Thyroid gland (tissue), 4 donors: Measurements from ENCODE around the gene KANSL1.

Experiments used
- CTCF ChIP-seq, 6 experiments: fragments of 200-600 bp in 3 of 6; fragments of 450-650 bp in 3 of 6; sonication (generic) in 3 of 6; IDR thresholded peaks; one replicate each; pipeline ENCODE4 v1.5.1; 2016 to 2019; ENCODE audit warnings: antibody characterized with exemption in 6 of 6, mild to moderate bottlenecking in 2 of 6, inconsistent platforms in 1 of 6, moderate library complexity in 1 of 6
- POLR2A ChIP-seq, 2 donors: fragments of 450-650 bp; IDR thresholded peaks; one replicate each; pipeline ENCODE4 v1.6.1; 2017; ENCODE audit warnings: antibody characterized with exemption in 2 of 2, mild to moderate bottlenecking in 2 of 2, moderate library complexity in 1 of 2

GRCh38 chr17:46024590-46024989 lies 168.6 kb downstream of the KANSL1 start:
- TF ChIP-seq CTCF (IDR thresholded peaks at IDR 0.05) (no peak), POLR2A (IDR thresholded peaks at IDR 0.05) (no peak)
